Activated naive CD4-positive, alpha-beta T cell treated with anti-CD3 and anti-CD28 coated beads, Interleukin-2, amount 50 U/mL, for 72 hours (primary cell): ENCODE results near the gene DNAH3. TPM values are rescaled to one million over a fixed set of nuclear protein-coding genes. Genes with fewer than 3 reads are reported as not detected.
A peak's percentile ranks its signal among the peaks of the same experiment; 100 is the strongest.
"Not testable (repeated sequence)": the region's sequence is repeated elsewhere in the genome, so short reads cannot be mapped to it uniquely, and the experiment has no call there.

ENCODE experiments used
- ATAC-seq, 2 donors: fragments of 150-1000 bp; cut with Tn5 transposase; 2 replicates each; pipeline ENCODE4 v1.10.0; 2021; ENCODE audit warnings: mild to moderate bottlenecking in 2 of 2, moderate library complexity in 2 of 2
- DNase-seq, 2 donors: peaks; one replicate each; pipeline ENCODE4 v3.0.0; 2021 to 2022; ENCODE audit warnings: low spot score in 2 of 2
- H3K27ac Mint-ChIP-seq, 2 donors: one replicate each; pipeline ENCODE4 v1.8.0; 2022; ENCODE audit warnings: mild to moderate bottlenecking in 2 of 2, mixed read lengths in 2 of 2
- H3K36me3 Mint-ChIP-seq, 2 donors: one replicate each; pipeline ENCODE4 v1.8.0; 2022; ENCODE audit warnings: mixed read lengths in 2 of 2
- H3K9me3 Mint-ChIP-seq, 2 donors: one replicate each; pipeline ENCODE4 v1.8.0; 2022; ENCODE audit warnings: mixed read lengths in 2 of 2
- total RNA-seq, 2 donors: library from RNA; stranded (reverse); gene quantifications; one replicate each; pipeline ENCODE4 v1.2.3, GENCODE V29; 2022

The DNAH3 gene
- not detected for total RNA-seq

GRCh38 chr16:21150375-21151001 is at the start of gene DNAH3:
Gene DNAH3, minus strand, starts transcription at chr16:21150846. Its CDS starts 527 bp downstream, at chr16:21150319.
- Mint-ChIP-seq H3K36me3 (no peaks in the 10 kb centered on the region), H3K9me3 (no peaks in the 10 kb centered on the region), H3K27ac (no peak within 1 kb of the TSS)
- DNase-seq (no peak), ATAC-seq (no peak)

- DNase-seq (no peak), ATAC-seq (no peak)
- H3K36me3 Mint-ChIP-seq = no peaks in the 10 kb centered on the region
- H3K27ac Mint-ChIP-seq = no peak overlapping the region
- no peaks in the 10 kb centered on the region for H3K9me3 Mint-ChIP-seq
Observed at GRCh38 chr16:21199607-21200218, 49.1 kb upstream of the DNAH3 start.

GRCh38 chr16:21197621-21198020 is 47.0 kb upstream of the DNAH3 start:
- H3K36me3 Mint-ChIP-seq = no peaks in the 10 kb centered on the region

GRCh38 chr16:21197112-21197511 is 46.5 kb upstream of the DNAH3 start:
- no peak for ATAC-seq

More at GRCh38 chr16:21197621-21198020, 47.0 kb upstream of the DNAH3 start:
- no peak overlapping the region for H3K27ac Mint-ChIP-seq
- H3K9me3 Mint-ChIP-seq = no peaks in the 10 kb centered on the region
- DNase-seq = no peak
- ATAC-seq = no peak

GRCh38 chr16:21195330-21195729 is 44.7 kb upstream of the DNAH3 start:
- DNase-seq, H3K36me3 Mint-ChIP-seq, H3K27ac Mint-ChIP-seq, H3K9me3 Mint-ChIP-seq, ATAC-seq: not testable (repeated sequence)

More at GRCh38 chr16:21197112-21197511, 46.5 kb upstream of the DNAH3 start:
- no peak for DNase-seq
- Mint-ChIP-seq H3K27ac (no peak overlapping the region), H3K36me3 (no peaks in the 10 kb centered on the region), H3K9me3 (no peaks in the 10 kb centered on the region)

GRCh38 chr16:21194771-21195301 is 44.2 kb upstream of the DNAH3 start:
- Mint-ChIP-seq H3K27ac (no peak overlapping the region), H3K9me3 (no peaks in the 10 kb centered on the region), H3K36me3 (no peaks in the 10 kb centered on the region)
- DNase-seq (peak in 1 of 2 donors; percentile 4), ATAC-seq (peak in 1 of 2 donors; percentile 78)

- Mint-ChIP-seq H3K36me3 (no peaks in the 10 kb centered on the region), H3K27ac (no peak overlapping the region), H3K9me3 (no peaks in the 10 kb centered on the region)
- no peak for DNase-seq
- ATAC-seq = no peak
Observed at GRCh38 chr16:21192991-21193390, 42.3 kb upstream of the DNAH3 start.

GRCh38 chr16:21190599-21190998 is 40.0 kb upstream of the DNAH3 start:
- no peak for ATAC-seq
- DNase-seq = no peak
- no peak overlapping the region for H3K27ac Mint-ChIP-seq
- peaks cover 0 to 5% of the 10 kb centered on the region in 2 donors for H3K36me3 Mint-ChIP-seq
- H3K9me3 Mint-ChIP-seq = no peaks in the 10 kb centered on the region

- H3K9me3 Mint-ChIP-seq = peaks cover 0 to 4% of the 10 kb centered on the region in 2 donors
- ATAC-seq (no peak), DNase-seq (no peak)
- no peak overlapping the region for H3K27ac Mint-ChIP-seq
- peaks cover 0 to 11% of the 10 kb centered on the region in 2 donors for H3K36me3 Mint-ChIP-seq
Observed at GRCh38 chr16:21190013-21190412, 39.4 kb upstream of the DNAH3 start.

GRCh38 chr16:21189311-21189710 is 38.7 kb upstream of the DNAH3 start:
- Mint-ChIP-seq H3K27ac (no peak overlapping the region), H3K36me3 (peaks cover 5 to 18% of the 10 kb centered on the region in 2 donors), H3K9me3 (peaks cover 4 to 11% of the 10 kb centered on the region in 2 donors)
- DNase-seq (no peak), ATAC-seq (no peak)

GRCh38 chr16:21186326-21186691 is 35.7 kb upstream of the DNAH3 start:
- Mint-ChIP-seq H3K9me3 (peaks cover 12 to 25% of the 10 kb centered on the region in 2 donors), H3K36me3 (peaks cover 16 to 43% of the 10 kb centered on the region in 2 donors), H3K27ac (no peak overlapping the region)
- DNase-seq = no peak
- ATAC-seq = no peak

GRCh38 chr16:21185659-21186325 is 35.1 kb upstream of the DNAH3 start:
- DNase-seq (no peak), ATAC-seq (no peak)
- Mint-ChIP-seq H3K9me3 (peaks cover 12 to 25% of the 10 kb centered on the region in 2 donors), H3K36me3 (peaks cover 18 to 49% of the 10 kb centered on the region in 2 donors), H3K27ac (peak overlapping the region; percentile 33 to 72)

- H3K36me3 Mint-ChIP-seq = peaks cover 18 to 53% of the 10 kb centered on the region in 2 donors
- H3K9me3 Mint-ChIP-seq = peaks cover 12 to 25% of the 10 kb centered on the region in 2 donors
- peak in 1 of 2 donors; percentile 79 for DNase-seq
- ATAC-seq = peak; percentile 58 to 92
- peak overlapping the region in 1 of 2 donors; percentile 33 for H3K27ac Mint-ChIP-seq
Observed at GRCh38 chr16:21184834-21185233, 34.2 kb upstream of the DNAH3 start.

- DNase-seq (no peak), ATAC-seq (no peak)
- peak overlapping the region in 1 of 2 donors; percentile 33 for H3K27ac Mint-ChIP-seq
- peaks cover 12 to 25% of the 10 kb centered on the region in 2 donors for H3K9me3 Mint-ChIP-seq
- peaks cover 24 to 59% of the 10 kb centered on the region in 2 donors for H3K36me3 Mint-ChIP-seq
Observed at GRCh38 chr16:21183995-21184394, 33.3 kb upstream of the DNAH3 start.

GRCh38 chr16:21179983-21180365 is 29.3 kb upstream of the DNAH3 start:
- ATAC-seq = no peak
- no peak for DNase-seq
- Mint-ChIP-seq H3K9me3 (peaks cover 12 to 20% of the 10 kb centered on the region in 2 donors), H3K27ac (no peak overlapping the region), H3K36me3 (peaks cover 33 to 68% of the 10 kb centered on the region in 2 donors)

- no peak overlapping the region for H3K27ac Mint-ChIP-seq
- peaks cover 8 to 14% of the 10 kb centered on the region in 2 donors for H3K9me3 Mint-ChIP-seq
- H3K36me3 Mint-ChIP-seq = peaks cover 28 to 65% of the 10 kb centered on the region in 2 donors
- ATAC-seq (no peak), DNase-seq (no peak)
Observed at GRCh38 chr16:21179126-21179982, 28.7 kb upstream of the DNAH3 start.
